Thyroid gland (tissue), 4 donors: ENCODE measurements around the gene CDK5RAP3.

ENCODE experiments used
- CTCF ChIP-seq, 6 experiments: fragments of 200-600 bp in 3 of 6; fragments of 450-650 bp in 3 of 6; sonication (generic) in 3 of 6; IDR thresholded peaks; one replicate each; pipeline ENCODE4 v1.5.1; 2016 to 2019; ENCODE audit warnings: antibody characterized with exemption in 6 of 6, mild to moderate bottlenecking in 2 of 6, inconsistent platforms in 1 of 6, moderate library complexity in 1 of 6
- POLR2A ChIP-seq, 2 donors: fragments of 450-650 bp; IDR thresholded peaks; one replicate each; pipeline ENCODE4 v1.6.1; 2017; ENCODE audit warnings: antibody characterized with exemption in 2 of 2, mild to moderate bottlenecking in 2 of 2, moderate library complexity in 1 of 2

- TF ChIP-seq CTCF (IDR thresholded peaks at IDR 0.05): no peak
- no peak for TF ChIP-seq POLR2A (IDR thresholded peaks at IDR 0.05)
These were observed 6.1 kb upstream of the CDK5RAP3 start for GRCh38 chr17:47964856-47965255.
